Stimulated activated CD4-positive, alpha-beta T cell treated with anti-CD3 and anti-CD28 coated beads, TNF-alpha, amount 100 ng/mL, for 24 hours (primary cell): ENCODE data around the gene PIEZO2.

ENCODE experiments used
- DNase-seq, 3 experiments: peaks; one replicate each; pipeline ENCODE4 v3.0.0-alpha.2; 2020; ENCODE audit warnings: low read depth in 3 of 3

The PIEZO2 gene

GRCh38 chr18:10843565-10843964 lies 305.8 kb downstream of the PIEZO2 start:
- DNase-seq, result no peak

- DNase-seq, result no peak
These were observed 306.5 kb downstream of the PIEZO2 start for GRCh38 chr18:10842861-10843260.

- DNase-seq, result no peak
These were observed 307.0 kb downstream of the PIEZO2 start for GRCh38 chr18:10842371-10842770.

GRCh38 chr18:10841203-10841602 lies 308.2 kb downstream of the PIEZO2 start:
- no peak for DNase-seq

GRCh38 chr18:10840743-10841142 lies 308.6 kb downstream of the PIEZO2 start:
- no peak for DNase-seq

- no peak for DNase-seq
These were observed 309.9 kb downstream of the PIEZO2 start for GRCh38 chr18:10839421-10839820.

- no peak for DNase-seq
These were observed 310.8 kb downstream of the PIEZO2 start for GRCh38 chr18:10838553-10838952.

- DNase-seq, result no peak
These were observed 315.1 kb downstream of the PIEZO2 start for GRCh38 chr18:10834128-10834815.

GRCh38 chr18:10833656-10834055 lies 315.7 kb downstream of the PIEZO2 start:
- DNase-seq, result no peak

- no peak for DNase-seq
These were observed 323.0 kb downstream of the PIEZO2 start for GRCh38 chr18:10826400-10826799.

GRCh38 chr18:10822456-10822855 lies 326.9 kb downstream of the PIEZO2 start:
- no peak for DNase-seq

GRCh38 chr18:10820681-10821080 lies 328.7 kb downstream of the PIEZO2 start:
- DNase-seq, result no peak

- no peak for DNase-seq
These were observed 335.0 kb downstream of the PIEZO2 start for GRCh38 chr18:10814336-10814735.

GRCh38 chr18:10805587-10806118 lies 343.7 kb downstream of the PIEZO2 start:
- DNase-seq, result no peak

- DNase-seq, result no peak
These were observed 345.2 kb downstream of the PIEZO2 start for GRCh38 chr18:10804126-10804525.

- no peak for DNase-seq
These were observed 350.4 kb downstream of the PIEZO2 start for GRCh38 chr18:10798727-10799550.

- no peak for DNase-seq
These were observed 351.5 kb downstream of the PIEZO2 start for GRCh38 chr18:10797896-10798295.

- DNase-seq, result no peak
These were observed 354.6 kb downstream of the PIEZO2 start for GRCh38 chr18:10794771-10795170.

GRCh38 chr18:10793730-10794370 lies 355.5 kb downstream of the PIEZO2 start:
- no peak for DNase-seq

- DNase-seq, result no peak
These were observed 357.2 kb downstream of the PIEZO2 start for GRCh38 chr18:10792181-10792580.

GRCh38 chr18:10791169-10791831 lies 358.1 kb downstream of the PIEZO2 start:
- DNase-seq, result no peak

GRCh38 chr18:10789180-10789579 lies 360.2 kb downstream of the PIEZO2 start:
- no peak for DNase-seq
